Heart left ventricle (tissue), 16 donors: Measurements from ENCODE around the gene CCDC33. TPM values are rescaled to one million over a fixed set of nuclear protein-coding genes. Genes with fewer than 3 reads are reported as not detected.

ENCODE experiments used
- ATAC-seq, 4 donors: fragments of 200-7000 bp; cut with Tn5 transposase; one replicate each; pipeline ENCODE4 v1.9.1; 2020 to 2022; ENCODE audit warnings: moderate library complexity in 4 of 4, mild to moderate bottlenecking in 3 of 4, moderate number of reproducible peaks in 1 of 4
- DNase-seq, 5 donors: peaks; one replicate each; pipeline ENCODE4 v3.0.0-alpha.2; 2020
- H3K27ac ChIP-seq, 12 donors: fragments of 200-600 bp; sonication (generic) in 4 of 12; one replicate each; pipeline versions ENCODE4 v1.5.0 to v1.8.0; 2016 to 2022; ENCODE audit warnings: mild to moderate bottlenecking in 2 of 12
- H3K27me3 ChIP-seq, 9 donors: fragments of 200-600 bp; sonication (generic) in 2 of 9; one replicate each; pipeline versions ENCODE4 v1.5.1 to v1.8.0; 2016 to 2022; ENCODE audit warnings: mild to moderate bottlenecking in 3 of 9
- H3K36me3 ChIP-seq, 9 donors: fragments of 200-600 bp; sonication (generic) in 2 of 9; one replicate each; pipeline versions ENCODE4 v1.5.0 to v1.8.0; 2018 to 2022; ENCODE audit warnings: mild to moderate bottlenecking in 2 of 9
- H3K4me1 ChIP-seq, 12 donors: fragments of 200-600 bp; sonication (generic) in 4 of 12; one replicate each; pipeline versions ENCODE4 v1.5.0 to v1.8.0; 2016 to 2022; ENCODE audit warnings: mild to moderate bottlenecking in 3 of 12
- H3K4me3 ChIP-seq, 12 donors: fragments of 200-600 bp; sonication (generic) in 4 of 12; one replicate each; pipeline versions ENCODE4 v1.5.0 to v1.8.0; 2017 to 2022; ENCODE audit warnings: mild to moderate bottlenecking in 9 of 12, moderate library complexity in 4 of 12
- H3K9me3 ChIP-seq, 12 donors: fragments of 200-600 bp; sonication (generic) in 4 of 12; one replicate each; pipeline versions ENCODE4 v1.5.0 to v1.8.0; 2016 to 2022; ENCODE audit warnings: mild to moderate bottlenecking in 1 of 12
- POLR2A ChIP-seq, 2 donors: fragments of 450-650 bp; IDR thresholded peaks; one replicate each; pipeline ENCODE4 v1.6.1; 2017; ENCODE audit warnings: antibody characterized with exemption in 2 of 2, mild to moderate bottlenecking in 2 of 2, moderate library complexity in 2 of 2
- WGBS, 4 donors: extraction: QIAGEN DNeasy Blood & Tissue Kit in 2 of 4; methylation state at CpG; one replicate each; pipeline versions ENCODE4 v1.1.5 to v1.1.7; 2013 to 2018; 5-methylcytosine and 5-hydroxymethylcytosine counted together
- intact Hi-C, 10 donors: fragments of 100-400 bp; cut with DNase I; formaldehyde crosslinking; loops; one replicate each; pipeline versions ENCODE4 v1.11.1 to v1.14.2; 2022
- polyA plus RNA-seq, 2 donors: library from polyadenylated mRNA; stranded (reverse); fragments of 200-250 nt; gene quantifications; one replicate each; pipeline ENCODE4 v1.2.3, GENCODE V29; 2013
- total RNA-seq, 9 donors: library from RNA; depleted of rRNA in 2 of 9; stranded (reverse); fragments of >200 nt in 2 of 9; fragmentation: NEBNext Ultra II Directional in 3 of 9; extraction: Animal tissue kit (Norgen Biotek cat#: 25700) in 3 of 9; gene quantifications; one replicate each; pipeline versions ENCODE4 v1.1.0 to v1.2.4, GENCODE V29; 2016 to 2023
- TF ChIP-seq, protein P1 (sequence below), 12 donors: fragments of 200-600 bp; sonication (generic) in 4 of 12; IDR thresholded peaks; one replicate each; pipeline versions ENCODE4 v1.5.0 to v1.8.0; 2018 to 2022; ENCODE audit warnings: antibody characterized with exemption in 12 of 12, mild to moderate bottlenecking in 5 of 12
- donor health status: ischemic (EF 13 %, LVEDD 7.1; RV severe dilation, severe dysfunction).
- donor health status: healthy with polysubstance abuse.
- donor health status: DM: no; HTN: yes; CAD: no.
- donor health status: DM: no; HTN: no; CAD: no.
- donor health status: ischemic (EF 25% LVEDD 6.9; RV normal size, moderate dysfunction).
- donor health status: ischemic (EF 25% LVEDD 5.7; RV mildly dilated, moderate dysfunction).
- donor health status: healthy.
- donor health status: DM: yes; HTN: yes; CAD: no.
- donor health status: ischemic (EF 35%, LVEDD 5.7; RV mildly dilated, moderate dysfunction).
- donor health status: nonischemic (EF 11% LVEDD 7.7; RV severe dilation, severe dysfunction).
- donor health status: DM: yes; HTN: yes; CAD: no.
- donor health status: PGD.
- donor health status: ischemic (EF 29% LVEDD 5.4; RV normal size, mild dysfunction).
- donor health status: nonischemic (EF 23%, LVEDD 6.1; RV moderate dilation, normal function).

The CCDC33 gene
- total and polyA plus RNA-seq, 11 donors, result 0.08 TPM; not detected in 10

- no peak overlapping the region for H3K4me3 ChIP-seq
- TF ChIP-seq, protein P1, sequence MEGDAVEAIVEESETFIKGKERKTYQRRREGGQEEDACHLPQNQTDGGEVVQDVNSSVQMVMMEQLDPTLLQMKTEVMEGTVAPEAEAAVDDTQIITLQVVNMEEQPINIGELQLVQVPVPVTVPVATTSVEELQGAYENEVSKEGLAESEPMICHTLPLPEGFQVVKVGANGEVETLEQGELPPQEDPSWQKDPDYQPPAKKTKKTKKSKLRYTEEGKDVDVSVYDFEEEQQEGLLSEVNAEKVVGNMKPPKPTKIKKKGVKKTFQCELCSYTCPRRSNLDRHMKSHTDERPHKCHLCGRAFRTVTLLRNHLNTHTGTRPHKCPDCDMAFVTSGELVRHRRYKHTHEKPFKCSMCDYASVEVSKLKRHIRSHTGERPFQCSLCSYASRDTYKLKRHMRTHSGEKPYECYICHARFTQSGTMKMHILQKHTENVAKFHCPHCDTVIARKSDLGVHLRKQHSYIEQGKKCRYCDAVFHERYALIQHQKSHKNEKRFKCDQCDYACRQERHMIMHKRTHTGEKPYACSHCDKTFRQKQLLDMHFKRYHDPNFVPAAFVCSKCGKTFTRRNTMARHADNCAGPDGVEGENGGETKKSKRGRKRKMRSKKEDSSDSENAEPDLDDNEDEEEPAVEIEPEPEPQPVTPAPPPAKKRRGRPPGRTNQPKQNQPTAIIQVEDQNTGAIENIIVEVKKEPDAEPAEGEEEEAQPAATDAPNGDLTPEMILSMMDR (IDR thresholded peaks at IDR 0.05), result no peak
- TF ChIP-seq POLR2A (IDR thresholded peaks at IDR 0.05), result no peak
- no peaks in the 10 kb centered on the region for H3K36me3 ChIP-seq
- no peak for DNase-seq
- WGBS, 4 donors, result 89 to 93% (median 90%) methylated on average over 8 of the region's 8 CpGs
- ATAC-seq, result no peak
- peaks cover 0 to 5% (median 0%) of the 10 kb centered on the region in 12 donors for H3K4me1 ChIP-seq
- no peak overlapping the region for H3K27ac ChIP-seq
- no peaks in the 10 kb centered on the region for H3K9me3 ChIP-seq
- intact Hi-C loops, result no loop called here
- H3K27me3 ChIP-seq, result no peaks in the 10 kb centered on the region
These were observed 99.3 kb downstream of the CCDC33 start for GRCh38 chr15:74335396-74335795.

DNA sequence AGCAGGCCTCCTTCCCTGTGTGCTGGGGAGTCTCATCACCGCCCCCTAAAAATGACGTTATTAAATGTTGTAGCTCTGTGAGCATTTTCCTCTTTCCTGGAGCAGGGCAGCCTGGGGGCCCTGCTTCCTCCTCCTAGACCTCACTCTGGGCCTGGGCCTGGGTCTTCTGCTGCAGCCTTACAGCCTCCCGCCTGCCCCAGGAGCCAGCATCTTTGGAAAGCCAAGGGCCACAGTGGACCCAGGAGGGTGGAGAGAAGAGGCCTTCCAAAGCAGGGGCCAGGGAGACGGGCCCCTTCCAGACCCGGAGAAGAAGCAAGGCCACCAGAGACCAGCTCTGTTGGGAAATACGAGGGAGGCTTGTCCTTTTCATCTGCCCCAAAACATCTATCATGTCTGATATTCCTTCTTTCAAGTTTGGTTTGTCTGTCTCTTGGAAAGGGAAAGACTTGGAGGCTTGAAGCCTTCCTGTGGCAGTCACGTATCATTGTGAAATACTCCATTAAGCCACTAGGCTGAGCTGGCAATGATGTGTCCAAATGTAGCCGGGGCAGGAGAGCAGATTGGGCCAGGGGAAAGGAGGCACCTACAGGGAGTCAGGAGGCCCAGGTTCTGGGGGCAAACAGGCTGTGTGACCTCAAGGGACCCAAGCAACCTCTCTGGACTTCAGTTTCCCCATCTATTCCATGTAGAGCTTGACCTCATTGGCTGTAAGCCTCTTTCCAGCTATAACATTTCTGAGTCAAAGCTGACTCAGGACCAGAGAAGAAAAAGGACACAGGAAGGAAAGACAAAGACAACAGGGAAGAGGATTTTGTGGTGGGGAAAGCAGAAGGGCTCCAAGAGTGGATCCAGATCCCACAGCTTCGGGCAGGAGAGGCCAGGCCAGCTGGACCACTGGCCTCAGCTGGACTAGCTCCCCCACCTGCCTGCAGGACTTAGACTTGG is 100.2 kb downstream of the CCDC33 start:
- H3K27ac ChIP-seq, result no peak overlapping the region
- H3K9me3 ChIP-seq, result no peaks in the 10 kb centered on the region
- peaks cover 0 to 5% (median 0%) of the 10 kb centered on the region in 12 donors for H3K4me1 ChIP-seq
- no peaks in the 10 kb centered on the region for H3K36me3 ChIP-seq
- DNase-seq, result no peak
- H3K27me3 ChIP-seq, result no peaks in the 10 kb centered on the region
- no peak overlapping the region for H3K4me3 ChIP-seq
- intact Hi-C loops, result no loop called here
- WGBS, 4 donors, result 83 to 89% (median 88%) methylated on average over 9 of the region's 9 CpGs
- ATAC-seq, result no peak
- TF ChIP-seq POLR2A (IDR thresholded peaks at IDR 0.05), result no peak
- TF ChIP-seq, protein P1 (IDR thresholded peaks at IDR 0.05), result no peak

DNA sequence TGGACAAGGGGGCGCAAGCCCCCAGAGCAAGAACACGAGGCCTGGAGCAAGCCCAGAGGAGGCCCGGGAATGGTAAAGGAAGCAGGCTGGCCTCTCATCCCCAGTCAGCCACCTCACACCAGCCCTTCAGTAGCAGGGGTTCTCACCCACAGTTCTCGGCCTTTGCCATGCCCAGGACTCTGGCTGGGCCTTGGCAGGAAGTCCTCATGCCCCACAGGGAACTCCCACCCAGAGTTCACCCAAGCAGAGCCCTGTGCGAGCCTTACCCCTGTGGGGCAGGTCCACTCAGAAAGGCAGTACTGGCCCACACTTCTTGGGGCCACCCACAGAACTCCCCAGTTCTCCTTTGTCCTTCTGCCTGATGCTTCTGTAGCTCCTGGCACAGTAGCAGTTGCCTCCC is 101.0 kb downstream of the CCDC33 start:
- Histone ChIP-seq H3K36me3 (no peaks in the 10 kb centered on the region), H3K27ac (no peak overlapping the region), H3K9me3 (no peaks in the 10 kb centered on the region), H3K4me3 (no peak overlapping the region), H3K27me3 (no peaks in the 10 kb centered on the region), H3K4me1 (peaks cover 0 to 5% (median 0%) of the 10 kb centered on the region in 12 donors)
- DNase-seq (no peak), ATAC-seq (no peak)
- TF ChIP-seq, protein P1 (IDR thresholded peaks at IDR 0.05), result no peak
- no peak for TF ChIP-seq POLR2A (IDR thresholded peaks at IDR 0.05)
- WGBS, 4 donors, result 81 to 93% (median 89%) methylated on average over 4 to 5 of the region's 5 CpGs
- intact Hi-C loops, result no loop called here

DNA sequence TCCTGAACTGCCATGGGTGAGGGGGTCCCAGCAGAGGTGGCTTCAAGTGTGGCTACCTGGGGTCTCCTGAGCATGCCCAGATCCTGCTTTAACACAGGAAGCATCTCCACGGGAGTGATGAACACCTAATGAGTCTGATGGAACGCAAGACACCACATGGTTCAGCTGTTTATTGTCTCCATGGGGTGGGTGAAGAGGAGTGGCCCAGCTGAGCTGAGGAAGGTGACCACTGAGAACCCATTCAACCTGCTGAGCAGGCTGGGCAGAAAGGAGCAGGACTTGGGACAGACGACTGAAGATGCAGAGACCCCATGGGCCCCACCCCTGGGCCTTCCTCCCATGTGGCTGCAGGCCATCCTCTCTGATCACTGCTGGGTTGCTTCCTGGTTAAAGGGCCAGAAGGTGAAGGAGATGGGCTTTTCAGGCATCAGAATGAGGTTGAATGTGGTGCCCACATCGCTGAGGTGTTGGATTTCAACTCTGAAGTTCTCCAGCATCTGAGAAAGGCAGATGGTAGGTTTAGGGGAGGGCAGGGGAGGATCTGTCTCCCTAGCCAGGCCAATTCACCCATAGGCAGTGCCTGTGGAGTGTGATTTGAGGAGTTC is 101.6 kb downstream of the CCDC33 start:
- DNase-seq, result no peak
- Histone ChIP-seq H3K27ac (no peak overlapping the region), H3K36me3 (no peaks in the 10 kb centered on the region), H3K9me3 (no peaks in the 10 kb centered on the region), H3K4me3 (no peak overlapping the region), H3K4me1 (peaks cover 0 to 5% (median 0%) of the 10 kb centered on the region in 12 donors), H3K27me3 (no peaks in the 10 kb centered on the region)
- WGBS, 4 donors, result 77 to 86% (median 78%) methylated on average over 4 of the region's 4 CpGs
- ATAC-seq, result no peak
- intact Hi-C loops, result no loop called here
- TF ChIP-seq, protein P1 (IDR thresholded peaks at IDR 0.05), result no peak
- no peak for TF ChIP-seq POLR2A (IDR thresholded peaks at IDR 0.05)
